OCI-LY3 (cell line): ENCODE results near the gene CUL7.

Experiments used
- EZH2phosphoT487 ChIP-seq: fragments of 200-600 bp; shearing (Covaris generic); IDR thresholded peaks from 2 replicates; pipeline ENCODE4 v1.6.1; 2018; ENCODE audit warnings: antibody characterized with exemption, mixed run types, low read depth
- TF ChIP-seq, protein P1 (sequence below): fragments of 200-600, 300-600 bp; sonication (generic); IDR thresholded peaks from 2 replicates; pipeline ENCODE4 v1.5.1; 2014; ENCODE audit warnings: antibody characterized with exemption, low read length, low read depth

DNA sequence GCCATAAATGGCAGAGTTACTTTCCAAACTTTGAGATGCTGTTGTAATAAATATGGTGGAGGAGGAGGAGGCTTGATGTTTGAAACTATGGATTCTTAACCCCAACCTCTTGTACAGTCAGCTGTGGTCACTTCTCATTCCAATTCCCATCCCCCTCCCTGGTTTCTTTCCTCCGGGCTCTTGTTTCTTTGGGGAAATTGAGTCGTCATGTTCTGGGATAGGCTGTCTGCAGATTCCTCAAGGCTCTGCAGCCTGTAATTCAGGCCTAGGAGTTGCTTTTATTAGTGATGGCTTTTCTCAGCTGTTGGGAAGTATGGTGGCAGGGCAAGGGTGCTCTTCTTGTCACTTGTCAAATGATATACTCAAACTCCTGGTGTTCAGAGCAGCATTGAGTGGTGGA is 25.0 kb upstream of the CUL7 start:
- TF ChIP-seq, protein P1, sequence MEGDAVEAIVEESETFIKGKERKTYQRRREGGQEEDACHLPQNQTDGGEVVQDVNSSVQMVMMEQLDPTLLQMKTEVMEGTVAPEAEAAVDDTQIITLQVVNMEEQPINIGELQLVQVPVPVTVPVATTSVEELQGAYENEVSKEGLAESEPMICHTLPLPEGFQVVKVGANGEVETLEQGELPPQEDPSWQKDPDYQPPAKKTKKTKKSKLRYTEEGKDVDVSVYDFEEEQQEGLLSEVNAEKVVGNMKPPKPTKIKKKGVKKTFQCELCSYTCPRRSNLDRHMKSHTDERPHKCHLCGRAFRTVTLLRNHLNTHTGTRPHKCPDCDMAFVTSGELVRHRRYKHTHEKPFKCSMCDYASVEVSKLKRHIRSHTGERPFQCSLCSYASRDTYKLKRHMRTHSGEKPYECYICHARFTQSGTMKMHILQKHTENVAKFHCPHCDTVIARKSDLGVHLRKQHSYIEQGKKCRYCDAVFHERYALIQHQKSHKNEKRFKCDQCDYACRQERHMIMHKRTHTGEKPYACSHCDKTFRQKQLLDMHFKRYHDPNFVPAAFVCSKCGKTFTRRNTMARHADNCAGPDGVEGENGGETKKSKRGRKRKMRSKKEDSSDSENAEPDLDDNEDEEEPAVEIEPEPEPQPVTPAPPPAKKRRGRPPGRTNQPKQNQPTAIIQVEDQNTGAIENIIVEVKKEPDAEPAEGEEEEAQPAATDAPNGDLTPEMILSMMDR = no peak
- no peak for TF ChIP-seq EZH2phosphoT487
